A549 treated with GW870086 at 1 μM for 4 hours (cell line): Measurements from ENCODE around the gene AGPAT2. TPM values are rescaled to one million over a fixed set of nuclear protein-coding genes. Genes with fewer than 3 reads are reported as not detected.

Experiments used
- total RNA-seq: library from RNA; stranded (reverse); fragments of 200-300 nt; extraction: Qiagen RNA extraction; gene quantifications from 5 replicates; pipeline ENCODE4 v1.2.3, GENCODE V29; 2022; ENCODE audit warnings: low read depth

AGPAT2 gene
- total RNA-seq = 68.2 to 110 TPM (median 105 TPM) in 5 replicates

GRCh38 chr9:136686794-136687711 is at the start of gene AGPAT2:
AGPAT2 (minus strand) TSS chr9:136687457; CDS start chr9:136687357, 100 bp downstream.

GRCh38 chr9:136711751-136712689 is 24.8 kb upstream of the AGPAT2 start, which contains the start of gene DIPK1B:
DIPK1B (plus strand) TSS chr9:136712572; CDS start chr9:136712666, 94 bp downstream.

GRCh38 chr9:136662656-136663581 is 24.3 kb downstream of the AGPAT2 start, which contains the start of gene EGFL7:
EGFL7 (plus strand) TSS chr9:136662916; CDS start chr9:136668283, 5,367 bp downstream.

Other genes with a start within 250 kb of the AGPAT2 start
- gene INPP5E, start 247.6 kb downstream of the AGPAT2 start, total RNA-seq = 14.2 to 20.7 TPM (median 19.7 TPM) in 5 replicates
- gene SEC16A, start 204.4 kb downstream of the AGPAT2 start, total RNA-seq = 49.6 to 61.9 TPM (median 60.6 TPM) in 5 replicates
- gene NOTCH1, start 141.4 kb downstream of the AGPAT2 start, total RNA-seq = 8.3 to 12.4 TPM (median 10.8 TPM) in 5 replicates
- gene EGFL7, start 24.5 kb downstream of the AGPAT2 start, total RNA-seq = 36.2 to 58.7 TPM (median 55.2 TPM) in 5 replicates
- 6.9 to 9.6 TPM (median 9.4 TPM) in 5 replicates for gene DIPK1B, start 25.1 kb upstream of the AGPAT2 start, total RNA-seq
- gene LCN10, start 55.5 kb upstream of the AGPAT2 start, total RNA-seq = not detected in 5 replicates
- gene LCN6, start 61.1 kb upstream of the AGPAT2 start, total RNA-seq = not detected in 5 replicates
- gene LCN8, start 70.8 kb upstream of the AGPAT2 start, total RNA-seq = not detected in 5 replicates
- gene LCN15, start 77.1 kb upstream of the AGPAT2 start, total RNA-seq = not detected in 5 replicates
- gene TMEM141, start 103.9 kb upstream of the AGPAT2 start, total RNA-seq = 64.6 to 80.7 TPM (median 74.2 TPM) in 5 replicates
- 0.15 to 0.72 TPM (median 0.44 TPM) in 5 replicates for gene CCDC183, start 108.9 kb upstream of the AGPAT2 start, total RNA-seq
- gene RABL6, start 120.5 kb upstream of the AGPAT2 start, total RNA-seq = 58.9 to 86.1 TPM (median 79.5 TPM) in 5 replicates
- gene AJM1, start 155.0 kb upstream of the AGPAT2 start, total RNA-seq = 4.0 to 4.7 TPM (median 4.2 TPM) in 5 replicates
- gene PHPT1, start 162.0 kb upstream of the AGPAT2 start, total RNA-seq = 285 to 343 TPM (median 299 TPM) in 5 replicates
- gene MAMDC4, start 164.9 kb upstream of the AGPAT2 start, total RNA-seq = 2.5 to 5.8 TPM (median 3.1 TPM) in 5 replicates
- gene EDF1, start 178.9 kb upstream of the AGPAT2 start, total RNA-seq = 428 to 545 TPM (median 458 TPM) in 5 replicates
- 43.8 to 69.5 TPM (median 59.1 TPM) in 5 replicates for gene TRAF2, start 199.1 kb upstream of the AGPAT2 start, total RNA-seq